NCI-H82 (cell line): Measurements from ENCODE around the gene NR2F1-AS1.
"Not testable (repeated sequence)": the region's sequence is repeated elsewhere in the genome, so short reads cannot be mapped to it uniquely, and the experiment has no call there.

ENCODE experiments used
- DNase-seq: peaks from one replicate; lab custom pipeline; 2025; lab: John Stamatoyannopoulos, UW

NR2F1-AS1 gene

GRCh38 chr5:93519740-93520139 lies 61.3 kb downstream of the NR2F1-AS1 start:
- DNase-seq, result no peak

GRCh38 chr5:93517828-93518227 lies 63.2 kb downstream of the NR2F1-AS1 start:
- no peak for DNase-seq

- no peak for DNase-seq
Measured at GRCh38 chr5:93513298-93513697, 67.7 kb downstream of the NR2F1-AS1 start.

- DNase-seq, result no peak
Measured at GRCh38 chr5:93512799-93513198, 68.2 kb downstream of the NR2F1-AS1 start.

GRCh38 chr5:93511445-93511844 lies 69.6 kb downstream of the NR2F1-AS1 start:
- DNase-seq, result no peak

- no peak for DNase-seq
Measured at GRCh38 chr5:93510626-93511380, 70.2 kb downstream of the NR2F1-AS1 start.

- not testable (repeated sequence) for DNase-seq
Measured at GRCh38 chr5:93505553-93505952, 75.5 kb downstream of the NR2F1-AS1 start.

GRCh38 chr5:93503598-93504067 lies 77.4 kb downstream of the NR2F1-AS1 start:
- no peak for DNase-seq

- no peak for DNase-seq
Measured at GRCh38 chr5:93497096-93497495, 83.9 kb downstream of the NR2F1-AS1 start.

GRCh38 chr5:93479982-93480509 lies 101.0 kb downstream of the NR2F1-AS1 start:
- no peak for DNase-seq

GRCh38 chr5:93477816-93478215 lies 103.2 kb downstream of the NR2F1-AS1 start:
- DNase-seq, result no peak

GRCh38 chr5:93476251-93476742 lies 104.7 kb downstream of the NR2F1-AS1 start:
- DNase-seq, result no peak

GRCh38 chr5:93462916-93463315 lies 118.1 kb downstream of the NR2F1-AS1 start:
- DNase-seq, result no peak

GRCh38 chr5:93461756-93462155 lies 119.3 kb downstream of the NR2F1-AS1 start:
- DNase-seq, result no peak

- DNase-seq, result no peak
Measured at GRCh38 chr5:93460286-93460685, 120.7 kb downstream of the NR2F1-AS1 start.

GRCh38 chr5:93456796-93457195 lies 124.2 kb downstream of the NR2F1-AS1 start:
- not testable (repeated sequence) for DNase-seq

- no peak for DNase-seq
Measured at GRCh38 chr5:93454896-93455295, 126.1 kb downstream of the NR2F1-AS1 start.

- peak; percentile 5 for DNase-seq
Measured at GRCh38 chr5:93452255-93452654, 128.8 kb downstream of the NR2F1-AS1 start.

GRCh38 chr5:93438124-93438523 lies 142.9 kb downstream of the NR2F1-AS1 start:
- no peak for DNase-seq

- no peak for DNase-seq
Measured at GRCh38 chr5:93436083-93436482, 144.9 kb downstream of the NR2F1-AS1 start.

- DNase-seq, result no peak
Measured at GRCh38 chr5:93433422-93433821, 147.6 kb downstream of the NR2F1-AS1 start.

GRCh38 chr5:93431250-93431649 lies 149.8 kb downstream of the NR2F1-AS1 start:
- DNase-seq, result no peak

- no peak for DNase-seq
Measured at GRCh38 chr5:93430673-93431199, 150.3 kb downstream of the NR2F1-AS1 start.
